T-cell (primary cell): ENCODE results near the gene PAQR7. TPM values are rescaled to one million over a fixed set of nuclear protein-coding genes. Genes with fewer than 3 reads are reported as not detected.

Experiments
- ATAC-seq, 4 experiments: fragments of 200-7000 bp in 3 of 4; fragments of 150-1000 bp in 1 of 4; cut with Tn5 transposase; replicated peaks in 1 of 4; 1 replicate in 3 of 4; 2 replicates in 1 of 4; pipeline ENCODE4 v1.10.0; 2021; ENCODE audit warnings: moderate library complexity in 3 of 4, mild to moderate bottlenecking in 2 of 4, moderate number of reproducible peaks in 1 of 4
- CTCF ChIA-PET, 2 donors: fragments of 300-600 bp; sonication (Branson Sonifier 250); formaldehyde crosslinking; loops; one replicate each; lab custom pipeline; 2022; ENCODE audit warnings: antibody characterized with exemption in 2 of 2; lab: Charles Lee
- POLR2A ChIA-PET, 2 donors: fragments of 300-600 bp; sonication (Branson Sonifier 250); formaldehyde crosslinking; loops; one replicate each; lab custom pipeline; 2022; ENCODE audit warnings: antibody characterized with exemption in 2 of 2; lab: Charles Lee
- DNase-seq, 35 experiments: peaks; one replicate each; pipeline versions ENCODE4 v3.0.0 to v3.0.0-alpha.2; 2013 to 2023
- H3K27ac ChIP-seq: one replicate; pipeline ENCODE4 v1.5.1; 2013; ENCODE audit warnings: low read length
- H3K27me3 ChIP-seq, 2 experiments: replicated peaks in 1 of 2; 1 replicate in 1 of 2; 2 replicates in 1 of 2; pipeline versions ENCODE4 v1.6.1 to v1.7.0; 2013; ENCODE audit warnings: low read length in 1 of 2, mixed read lengths in 1 of 2; ENCODE audit not compliant: control insufficient read depth in 2 of 2, insufficient read depth in 2 of 2; ENCODE audit errors: extremely low read depth in 1 of 2
- H3K36me3 ChIP-seq, 2 donors: 1 replicate in 1 of 2; 2 replicates in 1 of 2; pipeline versions ENCODE4 v1.6.1 to v1.7.0; 2013; ENCODE audit warnings: low read length in 1 of 2; ENCODE audit not compliant: control insufficient read depth in 2 of 2, insufficient read depth in 1 of 2; ENCODE audit errors: extremely low read depth in 1 of 2
- H3K4me1 ChIP-seq, 2 experiments: 1 replicate in 1 of 2; 2 replicates in 1 of 2; pipeline versions ENCODE4 v1.6.1 to v1.7.0; 2013; ENCODE audit warnings: low read length in 2 of 2, mixed read lengths in 1 of 2; ENCODE audit not compliant: insufficient read depth in 2 of 2, control insufficient read depth in 1 of 2; ENCODE audit errors: extremely low read depth in 1 of 2
- H3K4me3 ChIP-seq, 2 donors: 1 replicate in 1 of 2; 2 replicates in 1 of 2; pipeline versions ENCODE4 v1.5.1 to v1.7.0; 2013; ENCODE audit warnings: mild to moderate bottlenecking in 2 of 2, low read length in 1 of 2, moderate library complexity in 1 of 2; ENCODE audit not compliant: control insufficient read depth in 1 of 2; ENCODE audit errors: extremely low read depth in 1 of 2
- H3K9me3 ChIP-seq: 2 replicates; pipeline ENCODE4 v1.7.0; 2013
- H3K27ac Mint-ChIP-seq, 2 donors: one replicate each; pipeline ENCODE4 v1.8.0; 2020 to 2021; ENCODE audit warnings: mild to moderate bottlenecking in 2 of 2, mixed read lengths in 2 of 2
- H3K27me3 Mint-ChIP-seq, 2 donors: one replicate each; pipeline ENCODE4 v1.8.0; 2021 to 2022; ENCODE audit warnings: mixed read lengths in 2 of 2
- H3K36me3 Mint-ChIP-seq: one replicate; pipeline ENCODE4 v1.8.0; 2021; ENCODE audit warnings: mixed read lengths
- H3K4me1 Mint-ChIP-seq, 3 donors: one replicate each; pipeline ENCODE4 v1.8.0; 2020 to 2022; ENCODE audit warnings: mixed read lengths in 3 of 3, mild to moderate bottlenecking in 1 of 3
- H3K4me3 Mint-ChIP-seq, 3 donors: one replicate each; pipeline ENCODE4 v1.8.0; 2020 to 2022; ENCODE audit warnings: mild to moderate bottlenecking in 3 of 3, mixed read lengths in 3 of 3, moderate library complexity in 3 of 3
- H3K9me3 Mint-ChIP-seq, 3 donors: one replicate each; pipeline ENCODE4 v1.8.0; 2020 to 2022; ENCODE audit warnings: mixed read lengths in 3 of 3
- WGBS: methylation state at CpG from one replicate; pipeline ENCODE4 v1.1.5; 2013; ENCODE audit warnings: missing lambda C conversion rate; ENCODE audit not compliant: insufficient coverage; 5-methylcytosine and 5-hydroxymethylcytosine counted together
- total RNA-seq, 35 experiments: library from RNA in 6 of 35; stranded (reverse) in 6 of 35; fragments of 120-200 nt in 1 of 35; gene quantifications; one replicate each; pipeline versions ENCODE4 v1.2.1 to v1.2.4 and lab custom pipeline; 2013 to 2026

Gene PAQR7
- total RNA-seq, 5 donors from 2014 or later (not counting 1 experiment from before 2014, with no cell fraction given), result 1.9 to 3.8 (median 3.0) TPM

- CTCF ChIA-PET, result interaction anchor here in 1 of 2 donors (0.9 to 15.3 kb wide), 2 partner anchors 13 to 90 kb away, joined by 4 to 311 read pairs; partner anchors contain the start of gene PAFAH2
- no peak overlapping the region for H3K27ac ChIP-seq
- ATAC-seq (no peak), DNase-seq (no peak)
- H3K4me1 Mint-ChIP-seq, result peaks cover 18 to 22% (median 19%) of the 10 kb centered on the region in 3 donors
- H3K9me3 ChIP-seq, result no peaks in the 10 kb centered on the region
- H3K36me3 ChIP-seq, result no peaks in the 10 kb centered on the region
- H3K27me3 ChIP-seq, result no peaks in the 10 kb centered on the region
- no peaks in the 10 kb centered on the region for H3K27me3 Mint-ChIP-seq
- WGBS, result 71% methylated on average over 7 of the region's 10 CpGs
- H3K4me1 ChIP-seq, result peaks cover 6 to 12% of the 10 kb centered on the region in 2 experiments
- H3K4me3 Mint-ChIP-seq, result no peak overlapping the region
- no peaks in the 10 kb centered on the region for H3K36me3 Mint-ChIP-seq
- H3K9me3 Mint-ChIP-seq, result no peaks in the 10 kb centered on the region
- no peak overlapping the region for H3K4me3 ChIP-seq
- peak overlapping the region; percentile 5 to 22 for H3K27ac Mint-ChIP-seq
- POLR2A ChIA-PET, result no interaction called here
Observed at GRCh38 chr1:25909040-25909439, 33.5 kb upstream of the PAQR7 start.

- DNase-seq (no peak), ATAC-seq (no peak)
- H3K9me3 Mint-ChIP-seq, result no peaks in the 10 kb centered on the region
- peaks cover 0 to under 1% of the 10 kb centered on the region in 2 donors for H3K36me3 ChIP-seq
- H3K4me1 ChIP-seq, result peaks cover 14 to 15% of the 10 kb centered on the region in 2 experiments
- H3K4me3 ChIP-seq, result no peak overlapping the region
- no peak overlapping the region for H3K4me3 Mint-ChIP-seq
- H3K36me3 Mint-ChIP-seq, result no peaks in the 10 kb centered on the region
- H3K4me1 Mint-ChIP-seq, result peaks cover 21 to 26% (median 23%) of the 10 kb centered on the region in 3 donors
- H3K27me3 ChIP-seq, result no peaks in the 10 kb centered on the region
- no CpG with 5 or more reads among the region's 1 CpG for WGBS
- H3K27ac ChIP-seq, result no peak overlapping the region
- POLR2A ChIA-PET, result no interaction called here
- H3K27ac Mint-ChIP-seq, result peak overlapping the region; percentile 66 to 76
- CTCF ChIA-PET, result interaction anchor here in 1 of 2 donors (0.6 to 15.3 kb wide), 4 partner anchors 9 to 90 kb away, joined by 3 to 311 read pairs (median 4); partner anchors contain the start of gene PAFAH2
- no peaks in the 10 kb centered on the region for H3K9me3 ChIP-seq
- no peaks in the 10 kb centered on the region for H3K27me3 Mint-ChIP-seq
Observed at GRCh38 chr1:25908161-25908560, 32.7 kb upstream of the PAQR7 start.

GRCh38 chr1:25907601-25908000 is 32.1 kb upstream of the PAQR7 start:
- Mint-ChIP-seq H3K4me3 (peak overlapping the region; percentile 86 to 90 (median 87)), H3K27me3 (no peaks in the 10 kb centered on the region)
- 97% methylated on average over 5 of the region's 6 CpGs for WGBS

GRCh38 chr1:25906644-25907300 is 31.3 kb upstream of the PAQR7 start:
- peak in 1 of 4 experiments; percentile 25 for ATAC-seq
- Mint-ChIP-seq H3K36me3 (no peaks in the 10 kb centered on the region), H3K4me1 (peaks cover 24 to 26% (median 25%) of the 10 kb centered on the region in 3 donors), H3K27ac (peak overlapping the region; percentile 45 to 76), H3K27me3 (no peaks in the 10 kb centered on the region), H3K4me3 (peak overlapping the region; percentile 86 to 90 (median 87)), H3K9me3 (no peaks in the 10 kb centered on the region)
- 22% methylated on average over 26 of the region's 34 CpGs for WGBS
- H3K27me3 ChIP-seq, result no peaks in the 10 kb centered on the region
- ChIA-PET POLR2A (interaction anchor here in 1 of 2 donors (0.6 to 1.6 kb wide), 2 partner anchors 91 to 117 kb away, joined by 3 read pairs; partner anchors contain the start of gene PAFAH2), CTCF (interaction anchor here in 1 of 2 donors (1.6 to 15.3 kb wide), 3 partner anchors 10 to 92 kb away, joined by 3 to 311 read pairs (median 54); partner anchors contain the start of gene PAFAH2)
- peaks cover 6 to 8% of the 10 kb centered on the region in 2 donors for H3K36me3 ChIP-seq
- DNase-seq, result peak in 29 of 35 experiments; percentile 8 to 55 (median 26)
- no peaks in the 10 kb centered on the region for H3K9me3 ChIP-seq
- H3K4me3 ChIP-seq, result peak overlapping the region; percentile 29 to 59
- peaks cover 14 to 15% of the 10 kb centered on the region in 2 experiments for H3K4me1 ChIP-seq
- peak overlapping the region; percentile 71 for H3K27ac ChIP-seq

More at GRCh38 chr1:25907601-25908000, 32.1 kb upstream of the PAQR7 start:
- Histone ChIP-seq H3K27ac (no peak overlapping the region), H3K36me3 (peaks cover 0 to 6% of the 10 kb centered on the region in 2 donors), H3K4me1 (peaks cover 14 to 15% of the 10 kb centered on the region in 2 experiments), H3K4me3 (no peak overlapping the region), H3K27me3 (no peaks in the 10 kb centered on the region), H3K9me3 (no peaks in the 10 kb centered on the region)
- Mint-ChIP-seq H3K9me3 (no peaks in the 10 kb centered on the region), H3K4me1 (peaks cover 24 to 26% (median 25%) of the 10 kb centered on the region in 3 donors), H3K27ac (peak overlapping the region; percentile 45 to 76), H3K36me3 (no peaks in the 10 kb centered on the region)
- POLR2A ChIA-PET, result interaction anchor here in 1 of 2 donors (0.6 kb wide), 1 partner anchor 1458 kb away, joined by 11 read pairs; no protein-coding TSS in a partner anchor
- no peak for ATAC-seq
- no peak for DNase-seq
- CTCF ChIA-PET, result interaction anchor here in 1 of 2 donors (1.6 to 15.3 kb wide), 3 partner anchors 11 to 91 kb away, joined by 3 to 311 read pairs (median 54); partner anchors contain the start of gene PAFAH2

GRCh38 chr1:25905680-25906643 is 30.5 kb upstream of the PAQR7 start, which contains the start of gene STMN1:
STMN1 (minus strand) TSS chr1:25906419; CDS start chr1:25904676, 1,743 bp downstream.
- ATAC-seq, result peak; percentile 81 to 83 (median 82)
- POLR2A ChIA-PET, result interaction anchor here (0.6 to 1.6 kb wide), 5 partner anchors 10 to 92 kb away, joined by 3 to 7 read pairs (median 3); partner anchors contain the start of gene PAFAH2 (in 1 of the 2)
- Histone ChIP-seq H3K36me3 (peaks cover 8 to 10% of the 10 kb centered on the region in 2 donors), H3K27ac (peak within 1 kb of the TSS; percentile 71), H3K4me3 (peak within 1 kb of the TSS; percentile 59 to 87), H3K9me3 (no peaks in the 10 kb centered on the region), H3K27me3 (no peaks in the 10 kb centered on the region), H3K4me1 (peaks cover 14 to 15% of the 10 kb centered on the region in 2 experiments)
- CTCF ChIA-PET, result interaction anchor here (0.5 to 15.3 kb wide), 8 partner anchors 10 to 298 kb away, joined by 3 to 311 read pairs (median 5); partner anchors contain the start of gene PAFAH2 (in 2 of the 2)
- WGBS, result under 1% methylated on average over 99 of the region's 102 CpGs
- no peaks in the 10 kb centered on the region for H3K27me3 Mint-ChIP-seq
- peak within 1 kb of the TSS; percentile 75 to 83 for H3K27ac Mint-ChIP-seq
- H3K4me3 Mint-ChIP-seq, result peak within 1 kb of the TSS; percentile 86 to 91 (median 90)
- peaks cover 7% of the 10 kb centered on the region for H3K36me3 Mint-ChIP-seq
- peak; percentile 74 to 92 (median 85) for DNase-seq
- no peaks in the 10 kb centered on the region for H3K9me3 Mint-ChIP-seq
- H3K4me1 Mint-ChIP-seq, result peaks cover 24 to 26% (median 25%) of the 10 kb centered on the region in 3 donors
